IPS-NIHi7 (cell line): ENCODE results near the gene PERM1.
"Not testable (repeated sequence)": the region's sequence is repeated elsewhere in the genome, so short reads cannot be mapped to it uniquely, and the experiment has no call there.

ENCODE experiments used
- DNase-seq: peaks from one replicate; pipeline ENCODE4 v3.0.0; 2012; ENCODE audit warnings: mixed read lengths; ENCODE audit errors: extremely low spot score

PERM1 gene

GRCh38 chr1:1014799-1015681 lies 33.1 kb upstream of the PERM1 start:
- no peak for DNase-seq

GRCh38 chr1:1013922-1014648 lies 32.2 kb upstream of the PERM1 start:
- DNase-seq, result no peak

GRCh38 chr1:1013105-1013921 lies 31.4 kb upstream of the PERM1 start, which contains the start of gene ISG15:
Gene ISG15, plus strand, starts transcription at chr1:1013497. Its CDS starts 77 bp downstream, at chr1:1013574.
- DNase-seq, result peak; percentile 63

GRCh38 chr1:1012736-1013104 lies 30.8 kb upstream of the PERM1 start:
- DNase-seq, result not testable (repeated sequence)

- DNase-seq, result no peak
These were observed 29.6 kb upstream of the PERM1 start for GRCh38 chr1:1011396-1011949.

GRCh38 chr1:1010131-1010530 lies 28.2 kb upstream of the PERM1 start:
- DNase-seq, result not testable (repeated sequence)

GRCh38 chr1:1006305-1007159 lies 24.6 kb upstream of the PERM1 start:
- DNase-seq, result no peak

- no peak for DNase-seq
These were observed 23.9 kb upstream of the PERM1 start for GRCh38 chr1:1005774-1006304.

GRCh38 chr1:1004780-1005697 lies 23.1 kb upstream of the PERM1 start:
- DNase-seq, result no peak

GRCh38 chr1:1004420-1004779 lies 22.5 kb upstream of the PERM1 start:
- DNase-seq, result no peak

GRCh38 chr1:1003618-1004419 lies 21.9 kb upstream of the PERM1 start:
- no peak for DNase-seq

GRCh38 chr1:1001057-1001783 lies 19.3 kb upstream of the PERM1 start:
- DNase-seq, result no peak

- DNase-seq, result no peak
These were observed 18.6 kb upstream of the PERM1 start for GRCh38 chr1:1000357-1001056.

GRCh38 chr1:999725-1000356 lies 17.9 kb upstream of the PERM1 start, which contains the start of gene HES4:
Gene HES4, minus strand, starts transcription at chr1:1000097. Its CDS starts 124 bp downstream, at chr1:999973.
- DNase-seq, result peak; percentile 81

GRCh38 chr1:998995-999724 lies 17.3 kb upstream of the PERM1 start:
- DNase-seq, result no peak

- no peak for DNase-seq
These were observed 16.8 kb upstream of the PERM1 start for GRCh38 chr1:998745-998994.
